Suprapubic skin (tissue), 4 donors: ENCODE measurements around the gene STYX. TPM values are rescaled to one million over a fixed set of nuclear protein-coding genes. Genes with fewer than 3 reads are reported as not detected.

Experiments used
- DNase-seq, 2 donors: peaks; one replicate each; pipeline ENCODE4 v3.0.0-alpha.2; 2019; ENCODE audit warnings: low spot score in 2 of 2
- H3K27ac ChIP-seq: fragments of 200-600 bp; sonication (generic); one replicate; pipeline ENCODE4 v1.5.1; 2019
- H3K27me3 ChIP-seq: fragments of 200-600 bp; sonication (generic); one replicate; pipeline ENCODE4 v1.5.1; 2019
- H3K36me3 ChIP-seq: fragments of 200-600 bp; sonication (generic); one replicate; pipeline ENCODE4 v1.5.1; 2019
- H3K4me1 ChIP-seq: fragments of 200-600 bp; sonication (generic); one replicate; pipeline ENCODE4 v1.5.1; 2019
- H3K4me3 ChIP-seq: fragments of 200-600 bp; sonication (generic); one replicate; pipeline ENCODE4 v1.5.1; 2019; ENCODE audit warnings: mild to moderate bottlenecking
- H3K9me3 ChIP-seq: fragments of 200-600 bp; sonication (generic); one replicate; pipeline ENCODE4 v1.5.1; 2019
- EP300 ChIP-seq: sonication (generic); formaldehyde crosslinking; IDR thresholded peaks from one replicate; pipeline ENCODE4 v1.6.1; 2017; ENCODE audit warnings: antibody characterized with exemption
- POLR2A ChIP-seq, 2 donors: fragments of 450-650 bp; IDR thresholded peaks; one replicate each; pipeline ENCODE4 v1.6.1; 2017; ENCODE audit warnings: antibody characterized with exemption in 2 of 2, mild to moderate bottlenecking in 2 of 2, moderate library complexity in 2 of 2
- POLR2AphosphoS5 ChIP-seq, 3 donors: sonication (generic); formaldehyde crosslinking; IDR thresholded peaks; one replicate each; pipeline ENCODE4 v1.6.1; 2017; ENCODE audit warnings: antibody characterized with exemption in 3 of 3
- WGBS: methylation state at CpG from one replicate; pipeline ENCODE4 v1.1.5; 2018; 5-methylcytosine and 5-hydroxymethylcytosine counted together
- total RNA-seq, 4 donors: library from RNA; depleted of rRNA; stranded (reverse); fragments of >200 nt; gene quantifications; one replicate each; pipeline ENCODE4 v1.1.0, GENCODE V29; 2016
- TF ChIP-seq, protein P1 (sequence below), 2 donors: fragments of 200-600 bp in 1 of 2; fragments of 450-650 bp in 1 of 2; sonication (generic) in 1 of 2; IDR thresholded peaks; one replicate each; pipeline ENCODE4 v1.5.1; 2016 to 2019; ENCODE audit warnings: antibody characterized with exemption in 2 of 2, mild to moderate bottlenecking in 1 of 2, moderate library complexity in 1 of 2

STYX gene
- total RNA-seq, 4 donors from 2014 or later, result 10.9 to 16.6 (median 13.7) TPM

DNA sequence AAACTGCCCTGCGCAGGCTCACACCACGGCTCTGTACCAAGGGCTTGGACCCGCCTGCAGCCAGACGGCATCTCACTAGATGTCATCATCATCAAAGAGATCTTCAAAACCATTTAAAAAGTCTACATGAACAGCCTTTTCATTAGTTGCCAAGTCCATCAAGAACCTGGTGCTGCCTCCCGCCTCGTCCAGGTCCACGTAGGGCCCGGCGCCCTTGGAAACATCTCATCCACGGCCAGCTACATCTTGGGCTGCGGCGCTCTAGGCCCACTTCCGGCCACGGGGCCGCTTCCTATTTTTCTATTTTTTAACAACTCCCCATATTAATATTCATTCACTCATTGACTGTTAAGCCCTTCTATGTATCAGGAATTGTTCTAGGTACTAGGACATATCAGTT is 68.9 kb downstream of the STYX start:
- Histone ChIP-seq H3K9me3 (no peaks in the 10 kb centered on the region), H3K4me3 (no peak overlapping the region), H3K27me3 (no peaks in the 10 kb centered on the region), H3K36me3 (no peaks in the 10 kb centered on the region), H3K27ac (no peak overlapping the region), H3K4me1 (no peaks in the 10 kb centered on the region)
- DNase-seq, result no peak
- 97% methylated on average over 15 of the region's 15 CpGs for WGBS
- no peak for TF ChIP-seq POLR2A (IDR thresholded peaks at IDR 0.05)
- TF ChIP-seq, protein P1, sequence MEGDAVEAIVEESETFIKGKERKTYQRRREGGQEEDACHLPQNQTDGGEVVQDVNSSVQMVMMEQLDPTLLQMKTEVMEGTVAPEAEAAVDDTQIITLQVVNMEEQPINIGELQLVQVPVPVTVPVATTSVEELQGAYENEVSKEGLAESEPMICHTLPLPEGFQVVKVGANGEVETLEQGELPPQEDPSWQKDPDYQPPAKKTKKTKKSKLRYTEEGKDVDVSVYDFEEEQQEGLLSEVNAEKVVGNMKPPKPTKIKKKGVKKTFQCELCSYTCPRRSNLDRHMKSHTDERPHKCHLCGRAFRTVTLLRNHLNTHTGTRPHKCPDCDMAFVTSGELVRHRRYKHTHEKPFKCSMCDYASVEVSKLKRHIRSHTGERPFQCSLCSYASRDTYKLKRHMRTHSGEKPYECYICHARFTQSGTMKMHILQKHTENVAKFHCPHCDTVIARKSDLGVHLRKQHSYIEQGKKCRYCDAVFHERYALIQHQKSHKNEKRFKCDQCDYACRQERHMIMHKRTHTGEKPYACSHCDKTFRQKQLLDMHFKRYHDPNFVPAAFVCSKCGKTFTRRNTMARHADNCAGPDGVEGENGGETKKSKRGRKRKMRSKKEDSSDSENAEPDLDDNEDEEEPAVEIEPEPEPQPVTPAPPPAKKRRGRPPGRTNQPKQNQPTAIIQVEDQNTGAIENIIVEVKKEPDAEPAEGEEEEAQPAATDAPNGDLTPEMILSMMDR (IDR thresholded peaks at IDR 0.05), result no peak
- no peak for TF ChIP-seq EP300
- TF ChIP-seq POLR2AphosphoS5 (IDR thresholded peaks at IDR 0.05), result no peak

DNA sequence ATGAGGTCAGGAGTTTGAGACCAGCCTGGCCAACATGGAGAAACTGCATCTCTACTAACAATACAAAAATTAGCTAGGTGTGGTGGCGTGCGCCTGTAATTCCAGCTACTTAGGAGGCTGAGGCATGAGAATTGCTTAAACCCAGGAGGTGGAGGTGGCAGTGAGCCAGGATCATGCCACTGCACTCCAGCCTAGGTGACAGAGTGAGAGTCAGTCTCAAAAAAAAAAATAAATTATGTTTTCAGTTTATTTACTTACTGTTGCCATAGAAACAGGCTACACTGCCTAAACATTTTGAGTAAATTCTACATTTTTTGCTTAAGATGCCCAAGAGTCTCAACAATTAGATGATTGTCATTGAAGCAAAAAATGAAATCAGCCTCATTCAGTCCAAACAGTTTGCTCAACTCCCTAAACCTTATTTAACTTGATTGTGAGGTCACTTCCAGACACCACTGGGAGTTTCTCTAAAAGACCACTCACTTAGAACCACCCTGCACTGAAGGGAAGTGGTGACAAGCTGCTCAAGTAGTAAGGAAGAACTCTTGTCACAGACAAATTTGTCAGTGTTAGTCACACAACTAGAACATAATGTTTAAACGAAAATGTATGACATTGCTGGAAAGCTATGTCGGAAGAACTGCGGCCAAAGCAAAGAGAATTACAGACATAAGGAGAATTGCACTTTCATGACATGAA is 71.2 kb downstream of the STYX start:
- Histone ChIP-seq H3K9me3 (no peaks in the 10 kb centered on the region), H3K4me3 (no peak overlapping the region), H3K36me3 (no peaks in the 10 kb centered on the region), H3K27ac (no peak overlapping the region), H3K27me3 (no peaks in the 10 kb centered on the region), H3K4me1 (no peaks in the 10 kb centered on the region)
- 71% methylated on average over 5 of the region's 5 CpGs for WGBS
- TF ChIP-seq POLR2A (IDR thresholded peaks at IDR 0.05), result no peak
- TF ChIP-seq, protein P1 (IDR thresholded peaks at IDR 0.05), result no peak
- no peak for TF ChIP-seq POLR2AphosphoS5 (IDR thresholded peaks at IDR 0.05)
- no peak for TF ChIP-seq EP300
- DNase-seq, result no peak

DNA sequence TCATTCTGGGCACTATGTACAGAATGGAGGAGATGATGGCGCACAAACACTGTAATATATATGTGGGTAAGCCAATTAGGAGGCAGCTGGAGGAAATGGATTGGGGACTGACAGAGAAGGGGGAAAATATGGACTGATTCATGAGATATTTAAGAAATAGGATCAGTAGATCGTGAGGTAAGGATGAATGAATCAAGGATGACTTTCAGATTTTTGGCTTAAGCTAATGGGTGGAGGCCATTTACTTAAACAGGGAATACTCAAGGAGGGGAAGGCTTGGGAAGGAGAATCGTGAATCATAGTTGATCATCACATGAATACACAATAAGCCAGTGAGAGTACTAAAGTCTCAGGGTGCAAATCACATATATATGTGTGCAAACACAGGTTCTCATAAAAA is 72.6 kb downstream of the STYX start:
- WGBS, result 69% methylated on average over 3 of the region's 3 CpGs
- TF ChIP-seq, protein P1 (IDR thresholded peaks at IDR 0.05), result no peak
- no peak for TF ChIP-seq POLR2A (IDR thresholded peaks at IDR 0.05)
- TF ChIP-seq POLR2AphosphoS5 (IDR thresholded peaks at IDR 0.05), result no peak
- no peak for TF ChIP-seq EP300
- no peaks in the 10 kb centered on the region for H3K4me1 ChIP-seq
- no peaks in the 10 kb centered on the region for H3K36me3 ChIP-seq
- H3K4me3 ChIP-seq, result no peak overlapping the region
- no peak overlapping the region for H3K27ac ChIP-seq
- no peaks in the 10 kb centered on the region for H3K9me3 ChIP-seq
- no peak for DNase-seq
- no peaks in the 10 kb centered on the region for H3K27me3 ChIP-seq

DNA sequence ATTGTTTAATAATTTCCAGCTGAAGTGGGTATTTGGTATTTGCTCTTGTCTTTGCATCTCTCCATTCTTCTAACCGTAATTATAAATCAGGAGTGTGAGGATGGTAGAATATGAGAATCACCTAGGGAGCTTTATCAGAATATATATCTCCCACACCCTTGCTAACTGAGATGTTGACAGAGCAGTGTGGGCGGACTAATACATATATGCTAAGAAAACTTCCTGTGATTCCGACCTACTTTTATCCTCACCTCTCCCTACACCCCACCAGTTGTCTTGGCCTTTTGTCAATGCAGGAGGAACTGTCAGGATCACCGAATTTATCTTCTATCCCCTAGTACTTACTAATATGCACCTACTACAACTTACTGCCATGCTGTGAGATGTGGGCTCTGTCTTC is 76.1 kb downstream of the STYX start:
- WGBS, result 76% methylated on average over 4 of the region's 4 CpGs
- no peak overlapping the region for H3K27ac ChIP-seq
- no peak for DNase-seq
- H3K27me3 ChIP-seq, result no peaks in the 10 kb centered on the region
- no peaks in the 10 kb centered on the region for H3K9me3 ChIP-seq
- no peaks in the 10 kb centered on the region for H3K4me1 ChIP-seq
- no peak overlapping the region for H3K4me3 ChIP-seq
- H3K36me3 ChIP-seq, result no peaks in the 10 kb centered on the region
- no peak for TF ChIP-seq POLR2A (IDR thresholded peaks at IDR 0.05)
- no peak for TF ChIP-seq POLR2AphosphoS5 (IDR thresholded peaks at IDR 0.05)
- TF ChIP-seq, protein P1 (IDR thresholded peaks at IDR 0.05), result no peak
- no peak for TF ChIP-seq EP300

DNA sequence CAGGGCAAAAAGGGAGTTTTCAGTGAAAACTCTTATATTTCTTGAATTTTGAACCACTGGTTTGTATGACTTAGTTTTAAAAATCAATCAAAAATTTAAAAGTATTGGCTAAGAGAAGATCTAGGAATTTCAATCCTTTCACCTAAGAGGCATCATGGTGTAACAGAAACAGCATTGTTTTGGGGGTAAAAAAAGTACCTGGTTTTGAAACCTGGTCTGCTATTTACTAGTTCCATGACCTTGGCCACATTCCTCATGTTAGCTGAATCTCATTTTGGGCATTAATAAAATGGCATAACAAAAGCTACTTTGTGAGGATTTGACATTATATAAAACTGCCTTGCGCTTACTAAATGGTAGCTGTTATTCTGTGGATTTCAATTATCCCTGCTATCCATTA is 78.1 kb downstream of the STYX start:
- Histone ChIP-seq H3K9me3 (no peaks in the 10 kb centered on the region), H3K27me3 (no peaks in the 10 kb centered on the region), H3K4me3 (no peak overlapping the region), H3K36me3 (no peaks in the 10 kb centered on the region), H3K27ac (no peak overlapping the region), H3K4me1 (no peaks in the 10 kb centered on the region)
- 81% methylated on average over 1 of the region's 1 CpG for WGBS
- no peak for DNase-seq
- no peak for TF ChIP-seq EP300
- TF ChIP-seq, protein P1 (IDR thresholded peaks at IDR 0.05), result no peak
- no peak for TF ChIP-seq POLR2A (IDR thresholded peaks at IDR 0.05)
- no peak for TF ChIP-seq POLR2AphosphoS5 (IDR thresholded peaks at IDR 0.05)
